ENCODE measurements around the gene DDX53. TPM values are rescaled to one million over a fixed set of nuclear protein-coding genes. Genes with fewer than 3 reads are reported as not detected.

DDX53 gene
- total RNA-seq, 1 donor = not detected

- Histone ChIP-seq H3K4me1 (ENCODE audit: insufficient read depth, low read length) (no peaks in the 10 kb centered on the region), H3K79me2 (ENCODE audit: insufficient read depth, low read length) (no peaks in the 10 kb centered on the region), H4K20me1 (ENCODE audit: insufficient read depth, low read length) (no peaks in the 10 kb centered on the region), H3K4me2 (ENCODE audit: insufficient read depth, low read length) (no peak overlapping the region), H2AFZ (ENCODE audit: low read length) (no peak overlapping the region), H3K27ac (ENCODE audit: low read depth, low read length) (no peak overlapping the region), H3K9me3 (ENCODE audit: low read depth, low read length) (no peaks in the 10 kb centered on the region), H3K4me3 (ENCODE audit: insufficient read depth, low read length) (no peak overlapping the region), H3K27me3 (ENCODE audit: insufficient read depth, low read length) (no peaks in the 10 kb centered on the region), H3K36me3 (ENCODE audit: insufficient read depth, low read length) (no peaks in the 10 kb centered on the region)
- TF ChIP-seq CTCF (IDR thresholded peaks at IDR 0.05; ENCODE audit: extremely low read depth, low read depth, low read length) = no peak
- DNase-seq (ENCODE audit: insufficient read length, low spot score, missing footprints) = no peak
These were observed 40.4 kb upstream of the DDX53 start for GRCh38 chrX:22959204-22959920.

- Histone ChIP-seq H2AFZ (ENCODE audit: low read length) (no peak overlapping the region), H3K9me3 (ENCODE audit: low read depth, low read length) (no peaks in the 10 kb centered on the region), H3K27me3 (ENCODE audit: insufficient read depth, low read length) (no peaks in the 10 kb centered on the region), H3K27ac (ENCODE audit: low read depth, low read length) (no peak overlapping the region), H3K36me3 (ENCODE audit: insufficient read depth, low read length) (no peaks in the 10 kb centered on the region), H3K4me1 (ENCODE audit: insufficient read depth, low read length) (no peaks in the 10 kb centered on the region), H3K4me3 (ENCODE audit: insufficient read depth, low read length) (no peak overlapping the region), H3K79me2 (ENCODE audit: insufficient read depth, low read length) (no peaks in the 10 kb centered on the region), H4K20me1 (ENCODE audit: insufficient read depth, low read length) (no peaks in the 10 kb centered on the region), H3K4me2 (ENCODE audit: insufficient read depth, low read length) (no peak overlapping the region)
- no peak for TF ChIP-seq CTCF (IDR thresholded peaks at IDR 0.05; ENCODE audit: extremely low read depth, low read depth, low read length)
- no peak for DNase-seq (ENCODE audit: insufficient read length, low spot score, missing footprints)
These were observed 36.6 kb upstream of the DDX53 start for GRCh38 chrX:22963196-22963595.

GRCh38 chrX:22968494-22968893 lies 31.3 kb upstream of the DDX53 start:
- Histone ChIP-seq H3K4me1 (ENCODE audit: insufficient read depth, low read length) (no peaks in the 10 kb centered on the region), H3K4me2 (ENCODE audit: insufficient read depth, low read length) (no peak overlapping the region), H3K4me3 (ENCODE audit: insufficient read depth, low read length) (no peak overlapping the region), H3K9me3 (ENCODE audit: low read depth, low read length) (no peaks in the 10 kb centered on the region), H3K79me2 (ENCODE audit: insufficient read depth, low read length) (no peaks in the 10 kb centered on the region), H2AFZ (ENCODE audit: low read length) (no peak overlapping the region), H3K27me3 (ENCODE audit: insufficient read depth, low read length) (no peaks in the 10 kb centered on the region), H3K36me3 (ENCODE audit: insufficient read depth, low read length) (no peaks in the 10 kb centered on the region), H4K20me1 (ENCODE audit: insufficient read depth, low read length) (no peaks in the 10 kb centered on the region), H3K27ac (ENCODE audit: low read depth, low read length) (no peak overlapping the region)
- no peak for TF ChIP-seq CTCF (IDR thresholded peaks at IDR 0.05; ENCODE audit: extremely low read depth, low read depth, low read length)
- DNase-seq (ENCODE audit: insufficient read length, low spot score, missing footprints) = no peak

- H3K9me3 ChIP-seq (ENCODE audit: low read depth, low read length) = no peaks in the 10 kb centered on the region
- TF ChIP-seq CTCF (IDR thresholded peaks at IDR 0.05; ENCODE audit: extremely low read depth, low read depth, low read length) = no peak
- H3K79me2 ChIP-seq (ENCODE audit: insufficient read depth, low read length) = no peaks in the 10 kb centered on the region
- no peak overlapping the region for H2AFZ ChIP-seq (ENCODE audit: low read length)
- H3K4me2 ChIP-seq (ENCODE audit: insufficient read depth, low read length) = no peak overlapping the region
- no peaks in the 10 kb centered on the region for H4K20me1 ChIP-seq (ENCODE audit: insufficient read depth, low read length)
- no peak overlapping the region for H3K27ac ChIP-seq (ENCODE audit: low read depth, low read length)
- H3K27me3 ChIP-seq (ENCODE audit: insufficient read depth, low read length) = no peaks in the 10 kb centered on the region
- no peak for DNase-seq (ENCODE audit: insufficient read length, low spot score, missing footprints)
- no peak overlapping the region for H3K4me3 ChIP-seq (ENCODE audit: insufficient read depth, low read length)
- H3K4me1 ChIP-seq (ENCODE audit: insufficient read depth, low read length) = no peaks in the 10 kb centered on the region
- H3K36me3 ChIP-seq (ENCODE audit: insufficient read depth, low read length) = no peaks in the 10 kb centered on the region
These were observed 30.3 kb upstream of the DDX53 start for GRCh38 chrX:22969411-22969810.
